Measurements from ENCODE around the gene NFKBIE.

Gene NFKBIE

GRCh38 chr6:44273617-44274016 lies 8.3 kb upstream of the NFKBIE start:
- TF ChIP-seq CTCF (IDR thresholded peaks at IDR 0.05; ENCODE audit: insufficient read depth, low read length) (no peak), GABPA (IDR thresholded peaks at IDR 0.05; ENCODE audit: low read depth) (no peak), REST (IDR thresholded peaks at IDR 0.05; ENCODE audit: insufficient replicate concordance, low read depth) (no peak), POLR2AphosphoS5 (IDR thresholded peaks at IDR 0.05; ENCODE audit: low read depth) (no peak), SPI1 (IDR thresholded peaks at IDR 0.05; ENCODE audit: borderline replicate concordance, low read depth) (no peak)
- peaks cover 69% of the 10 kb centered on the region for H3K27me3 ChIP-seq (ENCODE audit: insufficient read depth, poor library complexity, severe bottlenecking)
- no peak for DNase-seq (ENCODE audit: low read depth in 1 of 2, low spot score in 1 of 2)
- H3K4me3 ChIP-seq (replicated peaks; ENCODE audit: insufficient read depth, low read length), result no peak overlapping the region
- no peak overlapping the region for H3K27ac ChIP-seq (replicated peaks)

- peaks cover 65% of the 10 kb centered on the region for H3K27me3 ChIP-seq (ENCODE audit: insufficient read depth, poor library complexity, severe bottlenecking)
- no peak overlapping the region for H3K4me3 ChIP-seq (replicated peaks; ENCODE audit: insufficient read depth, low read length)
- no peak for DNase-seq (ENCODE audit: low read depth in 1 of 2, low spot score in 1 of 2)
- TF ChIP-seq REST (IDR thresholded peaks at IDR 0.05; ENCODE audit: insufficient replicate concordance, low read depth), result no peak
- no peak for TF ChIP-seq GABPA (IDR thresholded peaks at IDR 0.05; ENCODE audit: low read depth)
- no peak for TF ChIP-seq SPI1 (IDR thresholded peaks at IDR 0.05; ENCODE audit: borderline replicate concordance, low read depth)
- TF ChIP-seq CTCF (IDR thresholded peaks at IDR 0.05; ENCODE audit: insufficient read depth, low read length), result no peak
- TF ChIP-seq POLR2AphosphoS5 (IDR thresholded peaks at IDR 0.05; ENCODE audit: low read depth), result no peak
- no peak overlapping the region for H3K27ac ChIP-seq (replicated peaks)
These were observed 7.7 kb upstream of the NFKBIE start for GRCh38 chr6:44272999-44273566.

- Histone ChIP-seq H3K4me3 (replicated peaks; ENCODE audit: insufficient read depth, low read length) (no peak overlapping the region), H3K27ac (replicated peaks) (no peak overlapping the region), H3K27me3 (ENCODE audit: insufficient read depth, poor library complexity, severe bottlenecking) (peaks cover 60% of the 10 kb centered on the region)
- TF ChIP-seq CTCF (IDR thresholded peaks at IDR 0.05; ENCODE audit: insufficient read depth, low read length) (no peak), REST (IDR thresholded peaks at IDR 0.05; ENCODE audit: insufficient replicate concordance, low read depth) (no peak), POLR2AphosphoS5 (IDR thresholded peaks at IDR 0.05; ENCODE audit: low read depth) (no peak), SPI1 (IDR thresholded peaks at IDR 0.05; ENCODE audit: borderline replicate concordance, low read depth) (no peak), GABPA (IDR thresholded peaks at IDR 0.05; ENCODE audit: low read depth) (no peak)
- no peak for DNase-seq (ENCODE audit: low read depth in 1 of 2, low spot score in 1 of 2)
These were observed 7.2 kb upstream of the NFKBIE start for GRCh38 chr6:44272529-44272928.

All from HL-60 (cell line).